ENCODE results near the gene RAB5IF.

DNA sequence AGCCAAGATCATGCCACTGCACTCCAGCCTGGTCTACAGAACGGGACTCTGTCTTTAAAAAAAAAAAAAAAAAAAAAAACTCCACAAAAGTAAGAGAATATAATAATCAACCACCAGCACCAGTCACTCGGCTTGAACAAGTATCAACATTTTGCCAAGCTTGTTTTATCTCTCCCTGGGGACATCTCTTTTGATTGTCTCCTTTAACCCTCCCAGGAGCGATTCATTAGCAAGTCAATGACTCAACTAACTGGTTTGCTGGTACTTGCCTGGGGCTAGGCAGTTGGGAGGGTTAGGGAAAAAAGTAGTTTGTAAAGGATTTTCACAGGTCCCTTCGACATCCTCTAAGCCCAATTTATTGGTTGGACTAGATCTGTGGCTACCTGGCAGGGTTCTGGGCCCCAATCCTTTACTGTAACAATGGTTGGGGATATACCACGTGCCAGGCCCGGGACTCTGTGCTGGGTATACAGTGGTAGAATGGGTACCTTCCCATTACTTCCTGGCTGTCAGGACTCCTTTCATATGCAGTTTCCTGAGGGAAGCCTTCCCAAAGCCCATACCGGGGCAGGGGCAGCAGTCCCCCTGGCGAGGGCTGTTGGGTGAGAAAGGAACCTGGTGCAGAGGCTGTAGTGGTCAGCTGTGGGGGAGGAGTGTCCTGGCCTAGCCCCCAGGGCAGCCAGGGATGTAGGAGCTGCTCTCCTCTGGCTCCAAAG lies 20.0 kb upstream of the RAB5IF start:
- TF ChIP-seq, protein P1, sequence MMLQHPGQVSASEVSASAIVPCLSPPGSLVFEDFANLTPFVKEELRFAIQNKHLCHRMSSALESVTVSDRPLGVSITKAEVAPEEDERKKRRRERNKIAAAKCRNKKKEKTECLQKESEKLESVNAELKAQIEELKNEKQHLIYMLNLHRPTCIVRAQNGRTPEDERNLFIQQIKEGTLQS (IDR thresholded peaks at IDR 0.05; ENCODE audit: insufficient read depth, low read depth, low read length), result peak; percentile 68
- no peak for TF ChIP-seq CBX8 (IDR thresholded peaks at IDR 0.05; ENCODE audit: borderline replicate concordance, low read depth, low read length)
- peak in 1 of 2 experiments; percentile 31; a peak in 1 of 4 replicates for TF ChIP-seq SIN3A (conservative IDR thresholded peaks at IDR 0.05 in 1 of 2, IDR thresholded peaks at IDR 0.05 in 1 of 2; ENCODE audit: low read depth in 1 of 2, low read length in 2 of 2)
- TF ChIP-seq POLR2AphosphoS5 (IDR thresholded peaks at IDR 0.05; ENCODE audit: low read depth, low read length), result no peak; the same call in none of the 2 replicates
- TF ChIP-seq, protein P2, sequence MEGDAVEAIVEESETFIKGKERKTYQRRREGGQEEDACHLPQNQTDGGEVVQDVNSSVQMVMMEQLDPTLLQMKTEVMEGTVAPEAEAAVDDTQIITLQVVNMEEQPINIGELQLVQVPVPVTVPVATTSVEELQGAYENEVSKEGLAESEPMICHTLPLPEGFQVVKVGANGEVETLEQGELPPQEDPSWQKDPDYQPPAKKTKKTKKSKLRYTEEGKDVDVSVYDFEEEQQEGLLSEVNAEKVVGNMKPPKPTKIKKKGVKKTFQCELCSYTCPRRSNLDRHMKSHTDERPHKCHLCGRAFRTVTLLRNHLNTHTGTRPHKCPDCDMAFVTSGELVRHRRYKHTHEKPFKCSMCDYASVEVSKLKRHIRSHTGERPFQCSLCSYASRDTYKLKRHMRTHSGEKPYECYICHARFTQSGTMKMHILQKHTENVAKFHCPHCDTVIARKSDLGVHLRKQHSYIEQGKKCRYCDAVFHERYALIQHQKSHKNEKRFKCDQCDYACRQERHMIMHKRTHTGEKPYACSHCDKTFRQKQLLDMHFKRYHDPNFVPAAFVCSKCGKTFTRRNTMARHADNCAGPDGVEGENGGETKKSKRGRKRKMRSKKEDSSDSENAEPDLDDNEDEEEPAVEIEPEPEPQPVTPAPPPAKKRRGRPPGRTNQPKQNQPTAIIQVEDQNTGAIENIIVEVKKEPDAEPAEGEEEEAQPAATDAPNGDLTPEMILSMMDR (IDR thresholded peaks at IDR 0.05; ENCODE audit: control extremely low read depth in 1 of 3, insufficient read depth in 1 of 3, low read depth in 1 of 3, low read length in 3 of 3), result no peak
- TF ChIP-seq JUN (IDR thresholded peaks at IDR 0.05; ENCODE audit: low read depth, low read length), result no peak
